AG04449 (cell line): Measurements from ENCODE around the gene DRD2.

ENCODE experiments used
- CTCF ChIA-PET: fragments of 350-600 bp; formaldehyde crosslinking; extraction: SDS; loops from one replicate; lab custom pipeline; 2021; ENCODE audit warnings: antibody characterized with exemption; lab: Yijun Ruan, JAX
- POLR2A ChIA-PET: fragments of 400-600, 350-600 bp; formaldehyde crosslinking; extraction: SDS; loops from one replicate; lab custom pipeline; 2020; ENCODE audit warnings: antibody characterized with exemption, inconsistent platforms; lab: Yijun Ruan, JAX
- DNase-seq: peaks from one replicate; pipeline ENCODE4 v3.0.0-alpha.2; 2010; ENCODE audit warnings: low read depth, low spot score
- H3K4me3 ChIP-seq: 2 replicates; pipeline ENCODE4 v1.5.1; 2011; ENCODE audit warnings: low read depth, mild to moderate bottlenecking, control low read depth, low read length
- TF ChIP-seq, protein P1 (sequence below): IDR thresholded peaks from one replicate; pipeline ENCODE4 v1.5.1; 2011; ENCODE audit warnings: mild to moderate bottlenecking, moderate library complexity, low read length, control low read depth, inconsistent platforms; ENCODE audit not compliant: insufficient read depth; ENCODE audit errors: missing control alignments

DRD2 gene

DNA sequence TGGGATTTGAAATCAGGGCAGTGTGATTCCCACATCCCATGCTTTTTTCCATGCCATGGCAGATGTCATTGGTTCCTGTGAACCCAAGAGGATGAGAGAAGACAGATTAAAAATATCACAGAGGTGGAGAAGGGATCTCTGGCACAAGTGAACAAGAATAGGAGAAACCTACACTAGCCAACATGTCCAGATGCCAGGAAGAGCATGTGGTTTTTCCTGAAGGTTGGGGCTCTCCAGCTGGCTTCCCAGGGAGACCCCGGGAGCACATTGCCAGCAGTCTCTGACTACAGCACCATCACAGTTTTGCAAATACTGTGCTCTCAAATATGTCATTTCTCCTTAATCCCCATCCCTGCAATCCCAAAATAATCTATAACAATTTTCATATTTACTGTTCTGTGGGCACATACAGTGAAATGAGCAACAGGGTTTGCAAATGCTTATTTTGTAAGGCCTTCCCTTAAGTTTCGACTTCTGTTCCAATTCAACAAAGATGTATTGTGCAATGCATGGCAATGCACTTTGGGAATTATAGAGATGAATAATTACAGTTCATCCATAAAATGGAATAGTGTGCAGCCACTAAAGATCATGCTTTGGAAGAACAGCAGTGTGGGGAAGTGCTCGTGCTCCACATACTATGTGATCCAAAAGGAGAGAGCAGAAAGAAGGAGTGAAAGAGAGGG lies 82.8 kb downstream of the DRD2 start:
- DNase-seq, result no peak
- TF ChIP-seq, protein P1, sequence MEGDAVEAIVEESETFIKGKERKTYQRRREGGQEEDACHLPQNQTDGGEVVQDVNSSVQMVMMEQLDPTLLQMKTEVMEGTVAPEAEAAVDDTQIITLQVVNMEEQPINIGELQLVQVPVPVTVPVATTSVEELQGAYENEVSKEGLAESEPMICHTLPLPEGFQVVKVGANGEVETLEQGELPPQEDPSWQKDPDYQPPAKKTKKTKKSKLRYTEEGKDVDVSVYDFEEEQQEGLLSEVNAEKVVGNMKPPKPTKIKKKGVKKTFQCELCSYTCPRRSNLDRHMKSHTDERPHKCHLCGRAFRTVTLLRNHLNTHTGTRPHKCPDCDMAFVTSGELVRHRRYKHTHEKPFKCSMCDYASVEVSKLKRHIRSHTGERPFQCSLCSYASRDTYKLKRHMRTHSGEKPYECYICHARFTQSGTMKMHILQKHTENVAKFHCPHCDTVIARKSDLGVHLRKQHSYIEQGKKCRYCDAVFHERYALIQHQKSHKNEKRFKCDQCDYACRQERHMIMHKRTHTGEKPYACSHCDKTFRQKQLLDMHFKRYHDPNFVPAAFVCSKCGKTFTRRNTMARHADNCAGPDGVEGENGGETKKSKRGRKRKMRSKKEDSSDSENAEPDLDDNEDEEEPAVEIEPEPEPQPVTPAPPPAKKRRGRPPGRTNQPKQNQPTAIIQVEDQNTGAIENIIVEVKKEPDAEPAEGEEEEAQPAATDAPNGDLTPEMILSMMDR, result no peak
- POLR2A ChIA-PET, result interaction anchor here (0.6 kb wide), 1 partner anchor 1127 kb away, joined by 3 read pairs; no protein-coding TSS in a partner anchor
- H3K4me3 ChIP-seq, result no peak overlapping the region
- CTCF ChIA-PET, result no interaction called here

DNA sequence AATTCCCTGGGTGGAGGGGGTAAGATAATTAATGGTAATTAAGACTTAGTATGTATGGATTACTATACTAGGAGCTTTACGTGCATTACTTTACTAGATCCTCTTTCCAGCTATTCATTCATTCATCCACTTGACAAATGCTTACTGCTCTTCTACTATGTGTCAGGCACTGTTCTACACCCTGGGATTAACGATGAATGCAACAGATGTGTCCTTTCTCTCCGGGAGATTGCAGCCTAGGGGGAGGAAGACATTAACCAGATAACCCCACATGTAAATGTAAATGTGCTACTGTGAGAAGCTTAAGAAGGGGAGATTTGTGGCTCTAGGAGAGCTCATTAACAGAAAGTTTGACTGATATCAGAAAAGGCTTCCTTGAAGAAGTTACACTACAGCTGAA lies 85.9 kb downstream of the DRD2 start:
- ChIA-PET CTCF (interaction anchor here (1.3 kb wide), 1 partner anchor 9 kb away, joined by 4 read pairs; no protein-coding TSS in a partner anchor), POLR2A (no interaction called here)
- TF ChIP-seq, protein P1, result no peak
- H3K4me3 ChIP-seq, result no peak overlapping the region
- no peak for DNase-seq

DNA sequence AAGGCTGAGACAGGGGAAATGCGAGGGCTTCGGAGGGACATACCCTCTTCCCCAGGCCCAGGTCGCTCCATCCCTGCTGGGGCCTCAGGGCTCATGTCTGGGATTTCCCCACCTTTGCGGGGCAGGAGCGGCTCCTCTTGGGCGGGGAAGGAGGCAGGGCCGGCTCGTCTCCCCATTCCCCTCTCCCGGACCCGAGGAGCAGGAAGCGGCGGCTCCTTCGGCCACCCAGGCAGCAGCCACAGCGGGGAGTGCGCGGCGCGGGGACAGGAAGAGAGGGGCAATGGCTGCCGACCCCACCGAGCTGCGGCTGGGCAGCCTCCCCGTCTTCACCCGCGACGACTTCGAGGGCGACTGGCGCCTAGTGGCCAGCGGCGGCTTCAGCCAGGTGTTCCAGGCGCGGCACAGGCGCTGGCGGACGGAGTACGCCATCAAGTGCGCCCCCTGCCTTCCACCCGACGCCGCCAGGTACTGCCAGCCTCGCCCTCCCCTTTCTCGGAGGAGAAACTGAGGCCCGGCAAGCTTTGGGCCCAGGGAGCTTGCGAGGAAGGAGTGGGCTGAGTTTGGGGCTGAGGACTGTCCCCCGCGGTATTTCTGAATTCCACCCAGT lies 87.5 kb downstream of the DRD2 start, which contains the start of gene ANKK1:
Gene ANKK1, plus strand, starts transcription at position 175 of the 607 bp plus-strand sequence. Its CDS starts 106 bp downstream, at position 281.
- H3K4me3 ChIP-seq, result no peak within 1 kb of the TSS
- ChIA-PET POLR2A (no interaction called here), CTCF (no interaction called here)
- no peak for DNase-seq
- TF ChIP-seq, protein P1, result no peak

DNA sequence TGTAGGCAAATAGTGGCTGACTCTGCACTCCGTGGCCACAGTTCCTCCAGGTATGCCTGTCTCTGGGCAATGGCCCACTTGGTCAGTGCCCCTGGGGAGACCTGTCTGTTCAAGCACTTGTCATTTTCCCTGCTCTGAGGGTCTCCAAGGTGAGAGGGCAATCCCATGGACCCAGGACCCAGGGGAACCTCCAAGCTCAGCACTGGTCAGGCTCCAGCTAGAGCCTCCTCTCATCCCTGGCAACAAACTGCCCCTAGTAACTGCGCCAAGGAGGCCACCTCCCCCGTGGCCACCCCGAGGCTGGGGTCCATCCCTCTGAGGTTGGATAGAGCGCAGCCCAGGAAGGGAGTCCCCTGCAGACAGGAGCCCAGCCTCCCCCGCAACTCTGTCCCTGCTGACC lies 88.3 kb downstream of the DRD2 start:
- TF ChIP-seq, protein P1, result no peak
- POLR2A ChIA-PET, result no interaction called here
- no peak overlapping the region for H3K4me3 ChIP-seq
- DNase-seq, result no peak
- CTCF ChIA-PET, result no interaction called here

DNA sequence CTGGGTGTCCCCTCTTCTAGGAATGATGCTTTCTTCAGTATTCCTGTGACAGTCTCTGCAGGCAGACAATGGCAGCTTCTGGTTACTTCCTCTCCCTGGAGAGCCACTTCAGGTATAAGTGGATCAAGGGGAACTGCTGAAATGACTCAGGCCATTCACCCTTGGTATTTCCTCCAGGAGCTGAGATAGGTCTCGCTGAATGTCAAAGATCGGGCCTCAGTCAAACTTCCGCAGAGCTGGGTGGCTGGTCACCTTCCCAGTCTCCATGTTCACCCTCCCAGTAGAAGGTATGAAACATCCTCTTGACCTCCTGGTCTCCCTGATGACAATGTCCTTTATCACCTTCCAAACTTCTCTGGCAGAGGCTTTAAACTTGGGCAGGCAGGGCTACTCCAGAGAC lies 89.4 kb downstream of the DRD2 start:
- no peak for DNase-seq
- ChIA-PET POLR2A (no interaction called here), CTCF (no interaction called here)

DNA sequence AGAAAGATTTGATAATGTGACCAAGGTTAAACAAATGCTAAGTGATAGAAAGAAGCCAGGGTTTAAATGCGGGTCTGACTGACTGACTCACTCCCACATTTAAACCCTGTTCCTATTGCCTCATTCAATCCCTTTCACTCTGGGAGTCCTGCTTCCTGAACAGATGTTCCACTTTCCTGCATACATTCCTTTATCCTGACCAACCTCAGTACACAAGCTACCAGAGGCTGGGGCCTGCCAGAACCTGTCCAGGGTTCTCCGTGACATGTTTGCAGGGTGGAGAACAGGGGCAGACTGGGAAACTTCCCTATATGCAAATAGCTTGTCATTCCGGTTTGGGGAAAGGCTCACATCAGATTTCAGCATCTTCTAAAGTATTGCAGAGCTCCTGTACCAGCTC lies 90.6 kb downstream of the DRD2 start:
- no peak overlapping the region for H3K4me3 ChIP-seq
- TF ChIP-seq, protein P1, result no peak
- CTCF ChIA-PET, result no interaction called here
- POLR2A ChIA-PET, result no interaction called here
- peak; percentile 59 for DNase-seq

More for the DNA sequence above, 89.4 kb downstream of the DRD2 start:
- H3K4me3 ChIP-seq, result no peak overlapping the region
- TF ChIP-seq, protein P1, result no peak
